Mesodermal cell (in vitro differentiated cells): ENCODE data around the gene MEIS1.

Experiments
- H3K27ac ChIP-seq: 2 replicates; pipeline ENCODE4 v1.7.0; 2013; ENCODE audit warnings: mild to moderate bottlenecking, low read depth, low read length, moderate library complexity; ENCODE audit not compliant: severe bottlenecking
- H3K36me3 ChIP-seq: 2 replicates; pipeline ENCODE4 v1.7.1; 2013; ENCODE audit warnings: mild to moderate bottlenecking, low read length, moderate library complexity; ENCODE audit not compliant: control insufficient read depth, insufficient read depth
- H3K4me1 ChIP-seq: one replicate; pipeline ENCODE4 v1.7.1; 2013; ENCODE audit warnings: mild to moderate bottlenecking, low read length; ENCODE audit not compliant: insufficient read depth, control insufficient read depth, poor library complexity, severe bottlenecking
- H3K4me3 ChIP-seq: 2 replicates; pipeline ENCODE4 v1.7.0; 2013; ENCODE audit warnings: low read length, control low read depth, mild to moderate bottlenecking; ENCODE audit not compliant: insufficient read depth, poor library complexity, severe bottlenecking; ENCODE audit errors: extremely low read depth
- H3K9me3 ChIP-seq: 2 replicates; pipeline ENCODE4 v1.7.1; 2013; ENCODE audit warnings: mild to moderate bottlenecking, low read length, moderate library complexity; ENCODE audit not compliant: control insufficient read depth
- WGBS, 2 experiments: methylation state at CpG; one replicate each; pipeline ENCODE4 v1.1.5; 2013; ENCODE audit warnings: missing lambda C conversion rate in 2 of 2; ENCODE audit not compliant: insufficient coverage in 2 of 2; 5-methylcytosine and 5-hydroxymethylcytosine counted together

The MEIS1 gene

GRCh38 chr2:66530651-66531050, 95.7 kb downstream of the MEIS1 start:
- no peaks in the 10 kb centered on the region for H3K4me1 ChIP-seq
- H3K36me3 ChIP-seq = peaks cover 7% of the 10 kb centered on the region
- H3K4me3 ChIP-seq = no peak overlapping the region
- no CpG with 5 or more reads among the region's 3 CpGs for WGBS, 2 experiments
- H3K27ac ChIP-seq = no peak overlapping the region
- H3K9me3 ChIP-seq = no peaks in the 10 kb centered on the region

- H3K4me3 ChIP-seq = no peak overlapping the region
- H3K4me1 ChIP-seq = no peaks in the 10 kb centered on the region
- whole genome bisulfite sequencing, 2 experiments = no CpG with 5 or more reads among the region's 1 CpG
- no peak overlapping the region for H3K27ac ChIP-seq
- peaks cover 6% of the 10 kb centered on the region for H3K36me3 ChIP-seq
- H3K9me3 ChIP-seq = no peaks in the 10 kb centered on the region
These were observed 96.2 kb downstream of the MEIS1 start for GRCh38 chr2:66531155-66531554.

- Histone ChIP-seq H3K4me3 (no peak overlapping the region), H3K27ac (no peak overlapping the region), H3K36me3 (peaks cover 3% of the 10 kb centered on the region), H3K9me3 (no peaks in the 10 kb centered on the region), H3K4me1 (no peaks in the 10 kb centered on the region)
- 95 to 96% methylated on average over 10 to 12 of the region's 13 CpGs for WGBS, 2 experiments
These were observed 96.6 kb downstream of the MEIS1 start for GRCh38 chr2:66531567-66531966.

GRCh38 chr2:66532972-66533868, 98.3 kb downstream of the MEIS1 start:
- Histone ChIP-seq H3K4me1 (no peaks in the 10 kb centered on the region), H3K27ac (no peak overlapping the region), H3K36me3 (peaks cover 2% of the 10 kb centered on the region), H3K4me3 (no peak overlapping the region), H3K9me3 (no peaks in the 10 kb centered on the region)
- WGBS, 2 experiments = 86 to 96% methylated on average over 8 of the region's 11 CpGs

GRCh38 chr2:66534461-66534860, 99.5 kb downstream of the MEIS1 start:
- H3K4me1 ChIP-seq = no peaks in the 10 kb centered on the region
- 87% methylated on average over 3 of the region's 4 CpGs; no CpG with 5 or more reads in 1 of the 2 experiments for WGBS, 2 experiments

GRCh38 chr2:66535574-66536289, 100.8 kb downstream of the MEIS1 start:
- no peaks in the 10 kb centered on the region for H3K9me3 ChIP-seq
- H3K36me3 ChIP-seq = no peaks in the 10 kb centered on the region
- no CpG with 5 or more reads among the region's 3 CpGs for WGBS, 2 experiments
- H3K4me3 ChIP-seq = no peak overlapping the region
- H3K27ac ChIP-seq = no peak overlapping the region
- H3K4me1 ChIP-seq = no peaks in the 10 kb centered on the region

More at GRCh38 chr2:66534461-66534860, 99.5 kb downstream of the MEIS1 start:
- Histone ChIP-seq H3K27ac (no peak overlapping the region), H3K4me3 (no peak overlapping the region), H3K36me3 (no peaks in the 10 kb centered on the region), H3K9me3 (no peaks in the 10 kb centered on the region)

- Histone ChIP-seq H3K4me1 (no peaks in the 10 kb centered on the region), H3K36me3 (no peaks in the 10 kb centered on the region), H3K27ac (no peak overlapping the region), H3K4me3 (no peak overlapping the region), H3K9me3 (no peaks in the 10 kb centered on the region)
- no CpG with 5 or more reads among the region's 2 CpGs for WGBS, 2 experiments
These were observed 101.4 kb downstream of the MEIS1 start for GRCh38 chr2:66536290-66536673.

- no peak overlapping the region for H3K4me3 ChIP-seq
- H3K36me3 ChIP-seq = no peaks in the 10 kb centered on the region
- H3K27ac ChIP-seq = no peak overlapping the region
- 52 to 100% methylated on average over 1 to 2 of the region's 2 CpGs for WGBS, 2 experiments
- no peaks in the 10 kb centered on the region for H3K9me3 ChIP-seq
- H3K4me1 ChIP-seq = no peaks in the 10 kb centered on the region
These were observed 102.1 kb downstream of the MEIS1 start for GRCh38 chr2:66536997-66537396.

- no peaks in the 10 kb centered on the region for H3K9me3 ChIP-seq
- no peak overlapping the region for H3K4me3 ChIP-seq
- H3K27ac ChIP-seq = no peak overlapping the region
- H3K4me1 ChIP-seq = no peaks in the 10 kb centered on the region
- WGBS, 2 experiments = no CpG with 5 or more reads among the region's 1 CpG
- H3K36me3 ChIP-seq = no peaks in the 10 kb centered on the region
These were observed 103.4 kb downstream of the MEIS1 start for GRCh38 chr2:66538291-66538690.

GRCh38 chr2:66539452-66539851, 104.5 kb downstream of the MEIS1 start:
- Histone ChIP-seq H3K4me1 (no peaks in the 10 kb centered on the region), H3K27ac (no peak overlapping the region), H3K9me3 (no peaks in the 10 kb centered on the region), H3K4me3 (no peak overlapping the region), H3K36me3 (no peaks in the 10 kb centered on the region)
- 86 to 90% methylated on average over 1 to 2 of the region's 5 CpGs for WGBS, 2 experiments

GRCh38 chr2:66541646-66542045, 106.7 kb downstream of the MEIS1 start:
- Histone ChIP-seq H3K36me3 (no peaks in the 10 kb centered on the region), H3K27ac (no peak overlapping the region), H3K9me3 (no peaks in the 10 kb centered on the region), H3K4me3 (no peak overlapping the region), H3K4me1 (no peaks in the 10 kb centered on the region)
- no CpG with 5 or more reads among the region's 4 CpGs for WGBS, 2 experiments
